ENCODE results near the gene TAAR8.

TAAR8 gene

DNA sequence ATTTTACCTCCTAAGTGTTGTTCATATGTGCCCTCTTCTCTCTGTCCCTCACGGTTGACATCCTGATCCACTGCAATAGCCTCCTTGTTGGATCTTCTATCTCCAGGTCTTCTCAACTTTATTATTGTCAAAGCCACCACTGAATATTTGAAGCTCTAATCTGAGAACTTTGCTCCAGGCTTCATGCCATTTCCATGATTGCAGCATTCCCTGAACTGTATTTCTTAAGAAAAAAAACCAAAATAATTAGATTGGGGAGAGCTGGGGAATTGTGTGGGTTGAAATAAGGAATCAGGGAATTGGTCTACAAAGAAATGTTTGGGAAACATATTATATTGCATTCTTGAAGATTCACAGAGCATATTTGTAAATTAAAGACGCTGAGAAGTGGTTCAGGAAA, 37.1 kb upstream of the TAAR8 start:
- no peak for TF ChIP-seq ZNF473 (tag by site-specific recombination; IDR thresholded peaks at IDR 0.05)
- TF ChIP-seq ZNF341 (tag by site-specific recombination; IDR thresholded peaks at IDR 0.05; ENCODE audit: low read depth), result no peak
- no peak for TF ChIP-seq ZNF23 (tag by site-specific recombination; IDR thresholded peaks at IDR 0.05; ENCODE audit: borderline replicate concordance)
- TF ChIP-seq, protein P1, sequence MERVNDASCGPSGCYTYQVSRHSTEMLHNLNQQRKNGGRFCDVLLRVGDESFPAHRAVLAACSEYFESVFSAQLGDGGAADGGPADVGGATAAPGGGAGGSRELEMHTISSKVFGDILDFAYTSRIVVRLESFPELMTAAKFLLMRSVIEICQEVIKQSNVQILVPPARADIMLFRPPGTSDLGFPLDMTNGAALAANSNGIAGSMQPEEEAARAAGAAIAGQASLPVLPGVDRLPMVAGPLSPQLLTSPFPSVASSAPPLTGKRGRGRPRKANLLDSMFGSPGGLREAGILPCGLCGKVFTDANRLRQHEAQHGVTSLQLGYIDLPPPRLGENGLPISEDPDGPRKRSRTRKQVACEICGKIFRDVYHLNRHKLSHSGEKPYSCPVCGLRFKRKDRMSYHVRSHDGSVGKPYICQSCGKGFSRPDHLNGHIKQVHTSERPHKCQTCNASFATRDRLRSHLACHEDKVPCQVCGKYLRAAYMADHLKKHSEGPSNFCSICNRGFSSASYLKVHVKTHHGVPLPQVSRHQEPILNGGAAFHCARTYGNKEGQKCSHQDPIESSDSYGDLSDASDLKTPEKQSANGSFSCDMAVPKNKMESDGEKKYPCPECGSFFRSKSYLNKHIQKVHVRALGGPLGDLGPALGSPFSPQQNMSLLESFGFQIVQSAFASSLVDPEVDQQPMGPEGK (tag by site-specific recombination; IDR thresholded peaks at IDR 0.05), result no peak
- TF ChIP-seq, protein P2, sequence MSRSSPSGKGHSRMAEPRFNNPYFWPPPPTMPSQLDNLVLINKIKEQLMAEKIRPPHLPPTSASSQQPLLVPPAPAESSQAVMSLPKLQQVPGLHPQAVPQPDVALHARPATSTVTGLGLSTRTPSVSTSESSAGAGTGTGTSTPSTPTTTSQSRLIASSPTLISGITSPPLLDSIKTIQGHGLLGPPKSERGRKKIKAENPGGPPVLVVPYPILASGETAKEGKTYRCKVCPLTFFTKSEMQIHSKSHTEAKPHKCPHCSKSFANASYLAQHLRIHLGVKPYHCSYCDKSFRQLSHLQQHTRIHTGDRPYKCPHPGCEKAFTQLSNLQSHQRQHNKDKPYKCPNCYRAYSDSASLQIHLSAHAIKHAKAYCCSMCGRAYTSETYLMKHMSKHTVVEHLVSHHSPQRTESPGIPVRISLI (tag by site-specific recombination; IDR thresholded peaks at IDR 0.05), result no peak
- no peak for TF ChIP-seq ZNF585B (tag by site-specific recombination; IDR thresholded peaks at IDR 0.05)
- no peak for TF ChIP-seq HOXA7 (CRISPR knock-in tag; IDR thresholded peaks at IDR 0.05; ENCODE audit: borderline replicate concordance)
- TF ChIP-seq ZFP37 (tag by site-specific recombination; IDR thresholded peaks at IDR 0.05), result no peak
- TF ChIP-seq ZSCAN16 (tag by site-specific recombination; IDR thresholded peaks at IDR 0.05), result no peak
- no peak for TF ChIP-seq ZNF843 (tag by site-specific recombination; IDR thresholded peaks at IDR 0.05)
- no peak for TF ChIP-seq HOXD13 (CRISPR knock-in tag; IDR thresholded peaks at IDR 0.05; ENCODE audit: borderline replicate concordance)
- ChIA-PET CTCF (interaction anchor here (1.0 to 1.6 kb wide), 3 partner anchors 15 to 236 kb away, joined by 3 to 14 read pairs (median 3); no protein-coding TSS in a partner anchor), POLR2A (no interaction called here)
- H3K4me1 ChIP-seq (ENCODE audit: control insufficient read depth, insufficient read depth, low read length), result peaks cover 5% of the 10 kb centered on the region
- no peaks in the 10 kb centered on the region for H3K36me3 ChIP-seq (ENCODE audit: control insufficient read depth in 2 of 2, insufficient read depth in 1 of 2, low read length in 2 of 2)
- H3K27ac ChIP-seq (ENCODE audit: extremely low read depth, low read depth, low read length), result no peak overlapping the region
- no peaks in the 10 kb centered on the region for H3K9me3 ChIP-seq (ENCODE audit: control insufficient read depth, insufficient read depth, low read depth, low read length)
- no peak overlapping the region for H3K4me3 ChIP-seq (ENCODE audit: low read depth, low read length)

DNA sequence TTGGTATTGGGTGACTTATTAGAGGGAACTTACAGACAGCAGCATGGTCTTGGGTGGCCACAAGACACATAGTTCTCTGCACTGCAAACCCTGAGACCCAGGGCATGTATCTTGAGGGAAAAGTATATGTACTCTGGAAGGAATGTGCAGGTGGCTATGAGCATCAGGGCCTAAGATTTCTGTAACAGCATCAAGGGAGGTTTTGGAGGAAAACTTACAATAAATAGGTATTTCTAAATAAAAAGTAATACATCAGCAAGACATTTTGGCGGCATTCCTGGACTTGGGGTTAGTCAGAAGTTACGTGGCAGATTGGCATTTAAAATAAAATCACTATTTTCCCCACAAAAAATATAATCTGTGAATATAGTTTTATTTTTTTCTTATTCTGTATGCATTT, 31.5 kb upstream of the TAAR8 start:
- no peak overlapping the region for H3K27ac ChIP-seq (ENCODE audit: extremely low read depth, low read depth, low read length)
- no peak for TF ChIP-seq ZNF416 (tag by site-specific recombination; IDR thresholded peaks at IDR 0.05)
- TF ChIP-seq, protein P3, sequence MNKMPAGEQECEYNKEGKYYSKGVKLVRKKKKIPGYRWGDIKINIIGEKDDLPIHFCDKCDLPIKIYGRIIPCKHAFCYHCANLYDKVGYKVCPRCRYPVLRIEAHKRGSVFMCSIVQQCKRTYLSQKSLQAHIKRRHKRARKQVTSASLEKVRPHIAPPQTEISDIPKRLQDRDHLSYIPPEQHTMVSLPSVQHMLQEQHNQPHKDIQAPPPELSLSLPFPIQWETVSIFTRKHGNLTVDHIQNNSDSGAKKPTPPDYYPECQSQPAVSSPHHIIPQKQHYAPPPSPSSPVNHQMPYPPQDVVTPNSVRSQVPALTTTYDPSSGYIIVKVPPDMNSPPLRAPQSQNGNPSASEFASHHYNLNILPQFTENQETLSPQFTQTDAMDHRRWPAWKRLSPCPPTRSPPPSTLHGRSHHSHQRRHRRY (tag by site-specific recombination; IDR thresholded peaks at IDR 0.05), result no peak
- TF ChIP-seq ZNF133 (tag by site-specific recombination; IDR thresholded peaks at IDR 0.05), result no peak
- no peak for TF ChIP-seq ZNF19 (tag by site-specific recombination; IDR thresholded peaks at IDR 0.05; ENCODE audit: low read depth)
- no peak for TF ChIP-seq ZNF223 (tag by site-specific recombination; IDR thresholded peaks at IDR 0.05)
- TF ChIP-seq ZNF629 (tag by site-specific recombination; IDR thresholded peaks at IDR 0.05), result no peak
- TF ChIP-seq KLF9 (tag by site-specific recombination; IDR thresholded peaks at IDR 0.05; ENCODE audit: low read depth), result no peak
- TF ChIP-seq ZNF596 (tag by site-specific recombination; IDR thresholded peaks at IDR 0.05), result no peak
- TF ChIP-seq EGR2 (tag by site-specific recombination; IDR thresholded peaks at IDR 0.05; ENCODE audit: low read depth), result no peak
- no peak for TF ChIP-seq ZNF747 (tag by site-specific recombination; IDR thresholded peaks at IDR 0.05)
- TF ChIP-seq ZFP41 (tag by site-specific recombination; IDR thresholded peaks at IDR 0.05; ENCODE audit: borderline replicate concordance), result no peak
- no peak for TF ChIP-seq ZNF48 (tag by site-specific recombination; IDR thresholded peaks at IDR 0.05)
- no peak for TF ChIP-seq TCF7L2 (IDR thresholded peaks at IDR 0.05; ENCODE audit: borderline replicate concordance, low read depth, low read length)
- no peak for TF ChIP-seq ZNF404 (tag by site-specific recombination; IDR thresholded peaks at IDR 0.05)
- H3K9me3 ChIP-seq (ENCODE audit: control insufficient read depth, insufficient read depth, low read depth, low read length), result no peaks in the 10 kb centered on the region
- H3K36me3 ChIP-seq (ENCODE audit: control insufficient read depth in 2 of 2, insufficient read depth in 1 of 2, low read length in 2 of 2), result no peaks in the 10 kb centered on the region
- ChIA-PET CTCF (no interaction called here), POLR2A (no interaction called here)
- H3K4me1 ChIP-seq (ENCODE audit: control insufficient read depth, insufficient read depth, low read length), result no peaks in the 10 kb centered on the region
- no peak overlapping the region for H3K4me3 ChIP-seq (ENCODE audit: low read depth, low read length)

Measured in HEK293 (cell line).